ENCODE results near the gene ERGIC1.
"Not testable (repeated sequence)": the region's sequence is repeated elsewhere in the genome, so short reads cannot be mapped to it uniquely, and the experiment has no call there.

Gene ERGIC1

DNA sequence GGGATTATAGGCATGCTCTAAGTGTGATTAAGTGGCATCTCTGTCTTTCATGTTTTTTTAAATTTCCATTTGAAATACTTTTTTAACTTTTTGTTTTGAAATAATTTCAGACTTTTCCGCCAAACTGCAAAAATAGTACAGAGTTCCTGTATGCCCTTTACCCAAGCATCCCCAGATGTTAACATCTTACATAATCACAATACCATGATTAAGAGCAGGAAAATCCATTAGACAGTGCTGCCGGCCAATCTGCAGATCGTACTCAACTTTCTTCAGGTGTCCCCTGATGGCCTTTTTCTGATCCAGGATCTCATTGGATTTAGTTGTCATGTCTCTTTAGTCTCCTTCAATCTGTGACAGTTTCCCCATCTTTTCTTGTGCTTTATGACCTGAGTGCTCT is 49.0 kb downstream of the ERGIC1 start:
- DNase-seq: no peak

GRCh38 chr5:172885597-172886340 is 51.7 kb downstream of the ERGIC1 start:
- DNase-seq: no peak

DNA sequence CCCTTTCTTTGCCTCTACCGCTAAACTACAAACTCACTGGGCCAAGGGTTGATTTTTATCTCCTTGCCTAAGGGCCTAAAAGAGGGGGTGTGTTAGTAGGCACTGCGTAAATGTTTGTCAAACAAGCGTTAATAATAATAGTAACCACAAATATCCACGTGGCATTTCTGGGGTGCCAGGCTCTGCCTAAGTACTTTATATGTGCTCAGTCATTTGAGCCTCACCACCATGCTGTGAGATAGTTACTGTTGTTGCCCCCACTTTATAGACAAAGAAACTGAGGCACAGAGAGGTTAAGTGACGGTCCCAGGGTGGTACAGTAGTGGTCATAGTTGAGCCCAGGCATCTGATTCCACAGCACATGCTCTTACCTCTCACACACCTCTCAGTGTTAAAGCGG is 52.4 kb downstream of the ERGIC1 start:
- DNase-seq: no peak

- no peak for DNase-seq
These were observed 53.0 kb downstream of the ERGIC1 start for GRCh38 chr5:172886974-172887501.

DNA sequence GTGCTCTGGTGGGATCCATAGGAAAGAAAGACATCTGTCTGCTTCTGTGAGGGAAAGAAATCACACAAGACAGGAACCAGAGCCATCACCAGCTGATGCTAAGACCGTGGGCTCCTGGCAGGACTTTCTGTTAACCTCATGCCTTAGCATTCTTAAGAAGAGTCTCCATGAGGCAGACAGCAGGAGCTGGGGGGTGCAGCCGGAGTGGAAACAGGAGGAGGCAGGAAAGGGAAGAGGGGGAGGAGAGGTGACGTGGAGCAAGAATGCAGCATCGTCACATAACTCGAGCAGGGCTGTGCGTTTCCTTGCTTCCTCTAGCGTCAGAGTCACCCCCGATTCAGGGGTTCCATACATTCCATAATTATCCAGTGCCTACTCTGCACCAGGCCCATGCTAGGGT is 53.6 kb downstream of the ERGIC1 start:
- no peak for DNase-seq

DNA sequence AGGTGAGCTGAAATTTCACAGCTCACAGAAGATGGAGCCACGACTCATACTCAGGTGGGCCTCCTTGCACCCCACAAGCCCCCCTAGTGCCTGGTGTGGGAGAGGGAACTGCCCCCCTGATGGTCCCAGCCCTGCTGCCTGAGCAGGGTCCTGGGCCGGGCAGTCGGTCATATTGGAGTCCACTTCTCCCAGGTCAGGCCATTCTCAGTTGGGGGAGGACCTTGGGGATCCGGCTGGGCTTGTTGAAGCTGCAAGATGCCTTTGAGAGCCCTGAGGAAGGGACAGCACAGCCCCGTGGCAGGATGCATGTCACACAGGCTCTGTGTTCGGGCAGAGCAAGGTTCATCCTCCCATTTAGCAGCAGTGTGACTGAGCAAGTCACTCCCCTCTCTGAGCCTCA is 56.6 kb downstream of the ERGIC1 start:
- DNase-seq: no peak

DNA sequence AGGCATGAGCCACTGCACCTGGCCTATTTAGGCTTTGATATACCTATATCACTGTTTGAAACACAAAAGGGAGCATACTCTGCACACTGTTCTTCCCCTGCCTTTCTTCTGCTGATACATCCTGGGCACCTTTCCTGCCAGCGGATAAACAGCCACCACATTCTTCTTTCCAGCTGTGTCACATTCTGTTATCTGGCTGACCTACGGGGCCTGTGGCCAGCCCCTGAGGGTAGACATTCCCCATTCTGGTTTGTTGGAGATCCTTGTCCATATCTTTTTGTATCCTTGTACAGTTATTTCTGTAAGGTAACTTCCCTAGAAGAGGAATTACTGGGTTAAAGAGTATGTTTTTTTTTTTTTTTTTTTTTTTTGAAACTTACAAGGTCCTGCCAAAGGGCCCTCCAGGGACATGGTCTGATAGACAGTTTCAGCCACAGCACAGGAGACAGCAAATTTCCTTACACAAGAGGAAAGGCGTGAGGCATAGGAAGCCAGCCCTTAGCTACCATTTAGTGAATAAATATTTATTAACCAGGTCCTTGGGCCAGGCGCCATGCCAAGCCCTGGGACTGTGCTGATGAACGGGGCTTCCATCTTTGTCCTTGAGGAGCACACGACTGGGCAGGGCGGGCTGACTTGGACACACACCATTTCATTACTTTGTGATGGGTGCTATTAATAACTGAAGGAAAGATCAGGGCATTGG is 57.8 kb downstream of the ERGIC1 start:
- DNase-seq: no peak

GRCh38 chr5:172892713-172893112 is 58.7 kb downstream of the ERGIC1 start:
- no peak for DNase-seq

- DNase-seq: no peak
These were observed 60.8 kb downstream of the ERGIC1 start for GRCh38 chr5:172894767-172895388.

DNA sequence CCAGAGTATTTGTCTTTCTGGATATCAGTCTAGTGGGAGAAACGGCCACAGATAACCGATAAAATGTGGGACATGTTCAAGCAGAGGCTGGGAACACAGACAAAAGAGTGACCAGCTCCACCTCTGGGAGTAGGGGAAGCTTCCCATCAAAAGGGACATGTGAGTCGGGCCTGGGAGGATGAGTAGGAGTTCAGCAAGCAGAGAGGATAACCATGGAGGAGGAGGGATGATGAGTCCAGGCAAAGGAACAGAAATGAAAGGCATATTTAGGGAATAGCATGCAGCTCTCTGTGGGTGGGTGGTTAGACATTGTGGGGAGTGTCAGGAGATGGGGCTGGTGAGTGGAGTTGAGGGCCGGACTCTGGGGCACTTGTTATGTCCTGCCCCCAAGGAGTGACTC is 61.5 kb downstream of the ERGIC1 start:
- DNase-seq: no peak

DNA sequence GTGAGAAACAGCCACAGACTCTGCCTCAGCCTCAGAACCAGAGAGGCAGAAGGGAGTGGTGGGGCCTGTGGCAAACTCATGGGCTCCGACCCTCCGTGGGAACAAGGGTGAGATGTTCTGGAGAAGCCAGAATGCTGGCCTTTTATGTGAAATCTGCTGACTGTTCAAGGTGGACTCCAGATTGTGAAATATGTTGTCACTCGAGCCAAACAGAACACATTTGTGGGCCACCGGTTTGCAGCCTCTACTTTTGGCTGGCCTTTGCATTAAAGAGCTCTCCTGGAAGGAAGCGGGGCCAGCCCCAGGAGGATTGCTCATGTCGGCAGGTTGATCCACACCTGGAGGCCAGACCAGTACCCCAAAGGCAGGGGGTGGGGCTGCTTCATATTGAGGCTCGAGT is 62.4 kb downstream of the ERGIC1 start:
- DNase-seq: no peak

DNA sequence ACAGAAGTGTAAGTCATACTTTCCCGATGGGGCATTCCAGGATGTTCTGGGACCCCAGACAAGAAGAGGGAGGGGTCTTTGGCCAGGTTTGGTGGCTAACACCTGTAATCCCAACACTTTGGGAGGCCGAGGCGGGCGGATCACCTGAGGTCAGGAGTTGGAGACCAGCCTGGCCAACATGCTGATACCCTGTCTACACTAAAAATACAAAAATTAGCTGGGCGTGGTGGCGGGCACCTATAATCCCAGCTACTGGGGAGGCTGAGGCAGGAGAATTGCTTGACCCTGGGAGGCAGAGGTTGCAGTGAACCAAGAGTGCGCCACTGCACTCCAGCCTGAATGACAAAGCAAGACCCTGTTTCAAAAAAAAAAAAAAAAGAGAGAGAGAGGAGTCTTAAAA is 63.0 kb downstream of the ERGIC1 start:
- DNase-seq: not testable (repeated sequence)

DNA sequence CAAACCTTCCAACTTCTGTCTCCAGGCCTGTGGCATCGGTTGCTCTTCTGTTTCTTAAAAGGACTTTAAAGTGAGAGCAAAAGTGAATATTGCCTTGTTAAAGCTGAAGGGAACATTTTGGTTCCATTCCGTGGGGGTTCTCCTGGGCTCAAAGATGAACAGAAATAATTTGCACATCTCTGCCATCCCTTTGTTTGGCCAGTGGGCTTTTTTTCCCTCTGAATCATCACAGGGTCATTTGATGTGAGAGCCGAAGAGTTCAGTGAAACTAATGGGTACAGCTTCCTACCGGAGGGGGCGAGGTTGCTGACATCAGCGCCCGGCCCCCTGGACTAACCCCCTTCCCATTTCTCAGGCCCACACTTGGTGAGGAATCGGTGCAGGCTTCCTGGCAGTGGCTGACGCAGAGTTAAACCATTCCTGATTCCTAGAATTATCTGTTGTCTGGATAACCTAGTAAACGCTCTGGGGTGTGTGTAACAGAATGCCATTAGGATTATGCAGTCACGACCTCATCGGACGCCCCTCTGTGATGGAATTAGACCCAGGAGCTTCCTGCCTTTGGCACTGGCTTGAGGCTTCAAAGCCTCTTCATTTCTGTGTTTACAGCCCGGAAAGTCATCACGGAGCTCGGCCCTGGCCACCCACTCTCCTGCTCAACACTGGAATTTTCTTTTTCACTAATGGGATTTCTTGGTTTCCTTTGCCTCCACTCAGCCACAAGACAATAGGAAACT is 63.6 kb downstream of the ERGIC1 start:
- no peak for DNase-seq

- DNase-seq: no peak
These were observed 64.3 kb downstream of the ERGIC1 start for GRCh38 chr5:172898218-172898842.

DNA sequence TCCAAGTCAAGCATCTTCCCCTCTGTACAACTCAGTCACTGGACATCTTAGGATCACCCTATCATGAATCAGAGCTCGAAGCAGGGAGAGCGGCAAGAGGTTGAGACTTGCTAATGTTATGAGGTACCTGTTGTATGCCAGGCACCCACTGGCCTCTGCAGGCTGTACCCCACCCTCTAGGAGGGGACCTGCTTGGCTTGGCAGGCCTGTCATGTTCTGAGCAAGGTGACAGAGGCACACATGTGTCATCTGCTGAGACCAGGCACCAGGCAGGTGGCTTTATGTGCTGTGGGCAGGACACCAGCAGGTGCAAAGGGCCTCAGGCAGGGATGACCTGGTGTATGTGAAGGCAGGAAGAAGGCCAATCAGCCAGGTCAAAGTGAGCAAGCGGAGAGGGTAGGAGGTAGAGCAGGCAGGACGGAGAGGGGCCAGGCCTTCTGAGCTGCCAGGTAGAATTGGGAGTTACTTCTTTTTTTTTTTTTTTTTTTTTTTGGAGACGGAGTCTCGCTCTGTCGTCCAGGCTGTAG is 64.9 kb downstream of the ERGIC1 start:
- no peak for DNase-seq

- DNase-seq: no peak
These were observed 65.4 kb downstream of the ERGIC1 start for GRCh38 chr5:172899436-172899835.

- no peak for DNase-seq
These were observed 67.1 kb downstream of the ERGIC1 start for GRCh38 chr5:172901012-172901780.

GRCh38 chr5:172901788-172902496 is 67.9 kb downstream of the ERGIC1 start:
- no peak for DNase-seq

- DNase-seq: no peak
These were observed 68.7 kb downstream of the ERGIC1 start for GRCh38 chr5:172902497-172903472.

GRCh38 chr5:172903790-172904189 is 69.7 kb downstream of the ERGIC1 start:
- DNase-seq: no peak
